GM12878 (cell line): ENCODE data around the gene LRRN2. TPM values are rescaled to one million over a fixed set of nuclear protein-coding genes. Genes with fewer than 3 reads are reported as not detected.

ENCODE experiments used
- ATAC-seq: fragments of 200-7000 bp; cut with Tn5 transposase; 3 replicates; pipeline ENCODE4 v1.9.1; 2020; ENCODE audit warnings: mild to moderate bottlenecking, moderate library complexity
- BruUV-seq: library from RNA; stranded (reverse); fragments of 400-500 nt; replicated peaks from 2 replicates; lab custom pipeline; 2021; lab: Mats Ljungman, UMichigan
- CTCF ChIA-PET: fragments of 300-600 bp; sonication (Branson Sonifier 250); formaldehyde crosslinking; extraction: SDS; loops from one replicate; lab custom pipeline; 2021; ENCODE audit warnings: inconsistent platforms; lab: Yijun Ruan, JAX
- POLR2A ChIA-PET: fragments of 350-600 bp; formaldehyde crosslinking; extraction: SDS; loops from one replicate; lab custom pipeline; 2021; ENCODE audit warnings: inconsistent platforms; lab: Charles Lee
- RAD21 ChIA-PET: fragments of 300-600 bp; sonication (Branson Sonifier 250); formaldehyde crosslinking; loops from one replicate; lab custom pipeline; 2023; ENCODE audit warnings: antibody characterized with exemption; ENCODE audit not compliant: unreplicated experiment; lab: Charles Lee
- SMC1A ChIA-PET: fragments of 300-600 bp; sonication (Branson Sonifier 250); formaldehyde crosslinking; loops from one replicate; lab custom pipeline; 2023; ENCODE audit not compliant: unreplicated experiment, uncharacterized antibody; lab: Charles Lee
- DNase-seq: peaks from one replicate; pipeline ENCODE4 v3.0.0-alpha.2; 2011; ENCODE audit warnings: low read depth, low spot score
- FAIRE-seq: peaks from 3 replicates; lab custom pipeline; 2011; peaks lifted over from hg19 to GRCh38; lab: Jason Lieb, UNC
- H2AFZ ChIP-seq: 2 replicates; pipeline ENCODE4 v1.6.0; 2011; ENCODE audit warnings: low read depth, low read length, control low read depth; ENCODE audit not compliant: control insufficient read depth
- H3K27ac ChIP-seq: 2 replicates; pipeline ENCODE4 v1.5.1; 2011; ENCODE audit warnings: control low read depth; ENCODE audit not compliant: control insufficient read depth, insufficient read depth
- H3K27me3 ChIP-seq, 2 experiments: replicated peaks in 1 of 2; 2 replicates each; pipeline versions ENCODE4 v1.6.0 to v1.6.1; 2011; ENCODE audit warnings: low read length in 1 of 2; ENCODE audit not compliant: control insufficient read depth in 2 of 2, insufficient read depth in 2 of 2
- H3K36me3 ChIP-seq, 2 experiments: 2 replicates each; pipeline ENCODE4 v1.5.1; 2011; ENCODE audit warnings: low read length in 1 of 2; ENCODE audit not compliant: control insufficient read depth in 2 of 2, insufficient read depth in 2 of 2
- H3K4me1 ChIP-seq: 2 replicates; pipeline ENCODE4 v1.6.1; 2011; ENCODE audit warnings: mild to moderate bottlenecking, low read length, moderate library complexity, mixed read lengths; ENCODE audit not compliant: control insufficient read depth, insufficient read depth
- H3K4me2 ChIP-seq: 2 replicates; pipeline ENCODE4 v1.6.0; 2011; ENCODE audit warnings: control low read depth; ENCODE audit not compliant: control insufficient read depth, insufficient read depth
- H3K4me3 ChIP-seq: fragments of 200-600 bp; sonication (generic); 2 replicates; pipeline ENCODE4 v1.5.1; 2016
- H3K79me2 ChIP-seq: 2 replicates; pipeline ENCODE4 v1.6.0; 2011; ENCODE audit warnings: low read length; ENCODE audit not compliant: control insufficient read depth, insufficient read depth
- H3K9ac ChIP-seq: 2 replicates; pipeline ENCODE4 v1.8.0; 2011; ENCODE audit warnings: low read length, control low read depth, mixed read lengths; ENCODE audit not compliant: control insufficient read depth, insufficient read depth
- H3K9me3 ChIP-seq: replicated peaks from 3 replicates; pipeline ENCODE4 v1.5.1; 2011; ENCODE audit warnings: mild to moderate bottlenecking, low read length; ENCODE audit not compliant: control insufficient read depth, insufficient read depth
- H4K20me1 ChIP-seq: 2 replicates; pipeline ENCODE4 v1.6.0; 2011; ENCODE audit not compliant: control insufficient read depth, insufficient read depth
- BCL11A ChIP-seq: IDR thresholded peaks from 2 replicates; pipeline ENCODE4 v1.6.1; 2011; ENCODE audit warnings: low read depth, low read length
- BRCA1 ChIP-seq: IDR thresholded peaks from 2 replicates; pipeline ENCODE4 v1.6.1; 2011; ENCODE audit warnings: low read depth, low read length, improper control_type of control experiment
- CHD1 ChIP-seq: IDR thresholded peaks from 2 replicates; pipeline ENCODE4 v1.6.1; 2012; ENCODE audit warnings: low read depth, low read length, improper control_type of control experiment
- FOXK2 ChIP-seq: fragments of 450-650 bp; IDR thresholded peaks from 2 replicates; pipeline ENCODE4 v1.6.1; 2017; ENCODE audit warnings: mild to moderate bottlenecking, moderate library complexity
- MXI1 ChIP-seq: fragments of 150-350 bp; IDR thresholded peaks from 2 replicates; pipeline ENCODE4 v1.6.1; 2011; ENCODE audit warnings: low read depth, mild to moderate bottlenecking, inconsistent platforms, low read length, improper control_type of control experiment
- NKRF ChIP-seq: fragments of 450-650 bp; conservative IDR thresholded peaks from 2 replicates; pipeline ENCODE4 v1.6.1; 2017; ENCODE audit warnings: mild to moderate bottlenecking, moderate library complexity
- NR2C1 ChIP-seq: fragments of 450-650 bp; IDR thresholded peaks from 2 replicates; pipeline ENCODE4 v1.6.1; 2017; ENCODE audit warnings: antibody characterized with exemption, mild to moderate bottlenecking, moderate library complexity
- NR2F1 ChIP-seq: fragments of 450-650 bp; conservative IDR thresholded peaks from 2 replicates; pipeline ENCODE4 v1.6.1; 2017; ENCODE audit warnings: mild to moderate bottlenecking
- PAX5 ChIP-seq: IDR thresholded peaks from 2 replicates; pipeline ENCODE4 v1.6.1; 2011; ENCODE audit warnings: low read depth, low read length, borderline replicate concordance
- PKNOX1 ChIP-seq: fragments of 450-650 bp; IDR thresholded peaks from 2 replicates; pipeline ENCODE4 v1.6.1; 2016; ENCODE audit warnings: mild to moderate bottlenecking
- RELA ChIP-seq: fragments of 450-650 bp; IDR thresholded peaks from 2 replicates; pipeline ENCODE4 v1.8.0; 2014; ENCODE audit warnings: borderline replicate concordance; ENCODE audit not compliant: partially characterized antibody
- SKIL ChIP-seq: fragments of 450-650 bp; IDR thresholded peaks from 2 replicates; pipeline ENCODE4 v1.6.1; 2017; ENCODE audit warnings: mild to moderate bottlenecking, low read depth, inconsistent platforms; ENCODE audit not compliant: poor library complexity, severe bottlenecking
- SMARCA5 ChIP-seq: fragments of 450-650 bp; IDR thresholded peaks from 2 replicates; pipeline ENCODE4 v1.6.1; 2017; ENCODE audit warnings: mild to moderate bottlenecking
- SUPT20H ChIP-seq: IDR thresholded peaks from 2 replicates; pipeline ENCODE4 v1.6.1; 2011; ENCODE audit warnings: low read depth, mild to moderate bottlenecking, low read length, moderate library complexity, borderline replicate concordance; ENCODE audit not compliant: control insufficient read depth
- ZBED1 ChIP-seq: IDR thresholded peaks from 2 replicates; pipeline ENCODE4 v1.6.1; 2016; ENCODE audit warnings: borderline replicate concordance
- ZNF217 ChIP-seq: fragments of 450-650 bp; IDR thresholded peaks from 2 replicates; pipeline ENCODE4 v1.6.1; 2017; ENCODE audit warnings: antibody characterized with exemption, mild to moderate bottlenecking
- ZNF274 ChIP-seq: IDR thresholded peaks from one replicate; pipeline ENCODE4 v1.8.0; 2011; ENCODE audit not compliant: insufficient read length, insufficient read depth
- ZZZ3 ChIP-seq: IDR thresholded peaks from 2 replicates; pipeline ENCODE4 v1.6.1; 2011; ENCODE audit warnings: low read depth; ENCODE audit not compliant: control insufficient read depth, insufficient read length
- in situ Hi-C: fragments of 300-500 bp; cut with MboI; formaldehyde crosslinking; loops from 9 replicates; pipeline ENCODE4 v1.14.3; 2018; ENCODE audit warnings: mixed read lengths
- intact Hi-C: fragments of 100-400 bp; cut with micrococcal nuclease; formaldehyde crosslinking; loops from one replicate; pipeline ENCODE4 v1.14.2; 2022; ENCODE audit not compliant: unreplicated experiment
- polyA plus RNA-seq, 11 experiments: library from polyadenylated mRNA; depleted of rRNA in 4 of 11; unstranded in 6 of 11; stranded (reverse) in 5 of 11; fragments of >200 nt; fragmentation: Nextera tagmentation in 4 of 11; fragmentation: Illumina TruSeq in 1 of 11; extraction: Ambion mirVana in 4 of 11; extraction: Trizol in 1 of 11; gene quantifications; 1 replicate in 1 of 11; 2 replicates in 10 of 11; pipeline versions ENCODE4 v1.2.1 to v1.2.3, GENCODE V29; 2011 to 2016; ENCODE audit warnings: inconsistent platforms in 2 of 11, missing spikeins in 2 of 11, low read depth in 1 of 11
- total RNA-seq, 4 experiments: library from RNA; depleted of rRNA in 3 of 4; stranded (reverse); fragments of >200 nt in 3 of 4; fragmentation: Illumina TruSeq in 1 of 4; extraction: Trizol in 1 of 4; gene quantifications; 2 replicates each; pipeline versions ENCODE4 v1.2.1 to v1.2.3, GENCODE V29; 2013 to 2021

LRRN2 gene
- total and polyA plus RNA-seq, 10 of the 15 experiments (the other 5 are each of a cell fraction or from before 2014, with no cell fraction given): not detected

- Histone ChIP-seq H4K20me1 (no peaks in the 10 kb centered on the region), H3K9ac (no peak overlapping the region), H3K9me3 (no peaks in the 10 kb centered on the region), H2AFZ (no peak overlapping the region), H3K27ac (no peak overlapping the region), H3K4me1 (no peaks in the 10 kb centered on the region; the same call in 1 of the 2 replicates), H3K4me3 (no peak overlapping the region), H3K79me2 (no peaks in the 10 kb centered on the region), H3K27me3 (no peaks in the 10 kb centered on the region; a peak in 3 of 4 replicates), H3K4me2 (no peak overlapping the region), H3K36me3 (no peaks in the 10 kb centered on the region)
- DNase-seq (no peak), FAIRE-seq (no peak), ATAC-seq (no peak)
- ChIA-PET SMC1A (interaction anchor here (1.0 kb wide), 2 partner anchors 19 to 116 kb away, joined by 3 to 4 read pairs; no protein-coding TSS in a partner anchor), CTCF (interaction anchor here (1.4 to 2.1 kb wide), 2 partner anchors 82 to 159 kb away, joined by 3 to 7 read pairs; no protein-coding TSS in a partner anchor), POLR2A (interaction anchor here (0.8 kb wide), 1 partner anchor 51 kb away, joined by 4 read pairs; no protein-coding TSS in a partner anchor), RAD21 (no interaction called here)
- in situ Hi-C loops: no loop called here
- TF ChIP-seq BRCA1 (no peak), NKRF (no peak), FOXK2 (no peak), ZZZ3 (no peak), SUPT20H (no peak), PAX5 (no peak), MXI1 (no peak), ZBED1 (no peak), NR2C1 (no peak), ZNF274 (no peak), NR2F1 (no peak), PKNOX1 (no peak), SKIL (no peak), RELA (no peak), CHD1 (no peak), BCL11A (no peak), SMARCA5 (no peak), ZNF217 (no peak)
- intact Hi-C loops: no loop called here
- no TSS peak for BruUV-seq
These were observed 37.8 kb downstream of the LRRN2 start for GRCh38 chr1:204647805-204648153.
